Activated T-cell treated with anti-CD3 and anti-CD28 coated beads, Interleukin-2, amount 50 U/mL, for 48 hours (primary cell): Measurements from ENCODE around the gene LMX1B.
"Not testable (repeated sequence)": the region's sequence is repeated elsewhere in the genome, so short reads cannot be mapped to it uniquely, and the experiment has no call there.

ENCODE experiments used
- DNase-seq, 2 experiments: peaks; one replicate each; pipeline ENCODE4 v3.0.0-alpha.2; 2020

Gene LMX1B

GRCh38 chr9:126635661-126636439, 22.1 kb downstream of the LMX1B start:
- no peak for DNase-seq

GRCh38 chr9:126636983-126637798, 23.5 kb downstream of the LMX1B start:
- no peak for DNase-seq

GRCh38 chr9:126638571-126639132, 24.9 kb downstream of the LMX1B start:
- DNase-seq, result no peak

- DNase-seq, result no peak
Observed at GRCh38 chr9:126639318-126640000, 25.7 kb downstream of the LMX1B start.

- DNase-seq, result no peak
Observed at GRCh38 chr9:126641118-126641851, 27.6 kb downstream of the LMX1B start.

- no peak for DNase-seq
Observed at GRCh38 chr9:126642010-126642744, 28.4 kb downstream of the LMX1B start.

- DNase-seq, result no peak
Observed at GRCh38 chr9:126642839-126643238, 29.1 kb downstream of the LMX1B start.

GRCh38 chr9:126643945-126644527, 30.3 kb downstream of the LMX1B start:
- DNase-seq, result no peak

- DNase-seq, result no peak
Observed at GRCh38 chr9:126646162-126646561, 32.4 kb downstream of the LMX1B start.

- DNase-seq, result no peak
Observed at GRCh38 chr9:126647585-126648411, 34.1 kb downstream of the LMX1B start.

GRCh38 chr9:126649477-126649876, 35.7 kb downstream of the LMX1B start:
- DNase-seq, result no peak

- no peak for DNase-seq
Observed at GRCh38 chr9:126650404-126651341, 36.9 kb downstream of the LMX1B start.

GRCh38 chr9:126652140-126652582, 38.4 kb downstream of the LMX1B start:
- DNase-seq, result no peak

GRCh38 chr9:126654124-126654523, 40.4 kb downstream of the LMX1B start:
- DNase-seq, result no peak

- not testable (repeated sequence) for DNase-seq
Observed at GRCh38 chr9:126656214-126656613, 42.5 kb downstream of the LMX1B start.

GRCh38 chr9:126658201-126658825, 44.6 kb downstream of the LMX1B start:
- no peak for DNase-seq

GRCh38 chr9:126658956-126659555, 45.3 kb downstream of the LMX1B start:
- DNase-seq, result no peak

GRCh38 chr9:126661122-126661520, 47.4 kb downstream of the LMX1B start:
- no peak for DNase-seq
